ENCODE results near the gene CASP5.
A peak's percentile ranks its signal among the peaks of the same experiment; 100 is the strongest.
"Not testable (repeated sequence)": the region's sequence is repeated elsewhere in the genome, so short reads cannot be mapped to it uniquely, and the experiment has no call there.

The CASP5 gene

DNA sequence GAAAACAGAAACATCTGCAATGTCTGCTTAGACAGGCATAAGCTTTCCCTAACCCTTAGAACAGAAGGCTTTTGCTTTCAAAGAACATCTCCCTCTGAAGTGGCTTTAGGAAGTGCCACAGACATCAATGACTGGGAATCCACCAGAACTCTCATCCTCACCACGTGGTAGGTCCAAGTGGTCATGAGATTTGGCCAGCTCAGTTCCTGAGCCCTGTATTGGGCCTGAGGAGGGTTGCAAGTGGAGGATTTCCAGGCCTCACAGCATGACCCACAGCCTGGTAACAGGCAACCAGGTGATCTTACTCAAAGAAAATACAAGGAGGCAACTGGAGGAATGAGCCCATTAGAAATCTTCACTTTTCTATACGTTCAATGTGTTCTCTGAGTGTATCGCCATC is 10.4 kb upstream of the CASP5 start:
- DNase-seq: no peak

- DNase-seq: no peak
Observed at GRCh38 chr11:105032495-105032894, 9.5 kb upstream of the CASP5 start.

DNA sequence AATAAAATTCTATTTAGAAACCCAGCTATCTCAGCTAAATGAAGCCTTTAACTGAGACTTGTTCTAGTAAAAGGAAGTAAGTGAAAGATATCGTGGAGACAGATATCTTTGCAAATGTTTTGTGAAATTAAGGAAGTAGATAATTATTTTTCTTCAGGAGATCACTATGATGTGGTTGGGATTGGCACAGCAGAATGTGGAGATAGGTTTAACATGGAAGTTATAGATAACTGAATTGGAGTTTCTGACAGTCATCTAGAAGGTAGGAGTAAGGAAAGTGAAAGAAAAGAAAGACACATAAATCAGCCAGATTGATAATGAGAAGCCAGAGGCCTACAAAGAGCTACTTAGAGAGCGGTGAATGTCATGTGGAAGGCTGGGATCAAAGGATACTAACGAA is 4.7 kb upstream of the CASP5 start:
- no peak for DNase-seq

GRCh38 chr11:105024394-105024793 is 1.4 kb upstream of the CASP5 start:
- DNase-seq: no peak

DNA sequence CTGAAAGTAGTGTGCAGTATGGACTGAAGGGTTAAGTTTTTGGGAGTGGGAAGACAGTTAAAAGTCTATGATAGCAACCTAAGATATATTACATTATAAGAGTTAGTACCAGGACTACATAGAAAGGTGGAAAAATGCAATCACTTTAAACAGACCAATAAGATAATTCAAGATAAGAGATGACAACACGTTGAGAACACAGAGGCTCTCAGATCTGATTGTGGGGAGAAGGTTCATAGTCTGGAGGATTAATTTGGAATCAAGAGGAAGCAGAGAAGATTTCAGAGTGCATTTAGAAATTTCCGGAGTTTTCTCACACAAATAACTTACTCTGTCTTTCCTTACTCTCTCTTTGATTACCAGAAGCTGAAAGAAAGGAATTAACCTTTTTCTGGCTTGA is 441 bp downstream of the CASP5 start:
- no peak for DNase-seq

DNA sequence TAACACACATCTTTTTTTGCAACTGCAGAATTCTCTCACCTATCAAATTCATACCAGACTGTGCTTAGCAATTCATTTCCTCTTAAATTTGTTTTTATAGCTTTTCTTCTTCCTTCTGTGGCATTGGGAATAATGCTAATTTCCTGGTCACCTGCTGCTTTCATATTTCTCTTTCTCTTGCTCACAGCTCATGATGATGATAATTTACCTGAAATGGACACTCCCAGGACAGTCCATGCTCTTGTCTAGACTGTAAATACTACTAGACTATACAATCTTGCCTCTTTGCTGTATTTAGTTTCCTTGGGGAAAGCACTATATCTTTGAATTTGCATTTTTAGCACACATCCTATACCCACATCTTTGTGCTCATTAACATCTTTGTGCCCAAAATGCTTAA is 15.5 kb downstream of the CASP5 start:
- DNase-seq: no peak

GRCh38 chr11:105005451-105005845 is 17.5 kb downstream of the CASP5 start:
- DNase-seq: no peak

GRCh38 chr11:105004021-105004420 is 18.9 kb downstream of the CASP5 start:
- DNase-seq: no peak

GRCh38 chr11:105003151-105003550 is 19.8 kb downstream of the CASP5 start:
- no peak for DNase-seq

DNA sequence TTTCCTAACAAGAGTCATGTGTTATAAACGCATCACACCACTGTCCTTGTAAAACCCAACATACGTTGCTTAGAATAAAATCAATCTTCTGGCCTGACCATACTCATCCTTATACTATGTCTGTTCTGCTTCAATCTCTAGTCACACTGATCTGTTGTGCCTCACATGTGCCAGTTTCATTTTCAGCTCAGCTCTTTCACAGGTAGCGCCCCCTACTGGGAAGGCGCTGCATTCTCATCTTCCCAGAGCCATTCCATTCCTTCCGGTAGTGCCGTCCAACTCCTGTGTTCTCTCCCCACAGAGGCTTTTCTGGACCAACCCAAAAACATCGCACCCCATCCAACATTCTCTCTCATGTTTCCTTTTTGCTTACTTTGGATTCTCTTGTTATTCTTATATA is 22.2 kb downstream of the CASP5 start:
- peak; percentile 78 for DNase-seq

DNA sequence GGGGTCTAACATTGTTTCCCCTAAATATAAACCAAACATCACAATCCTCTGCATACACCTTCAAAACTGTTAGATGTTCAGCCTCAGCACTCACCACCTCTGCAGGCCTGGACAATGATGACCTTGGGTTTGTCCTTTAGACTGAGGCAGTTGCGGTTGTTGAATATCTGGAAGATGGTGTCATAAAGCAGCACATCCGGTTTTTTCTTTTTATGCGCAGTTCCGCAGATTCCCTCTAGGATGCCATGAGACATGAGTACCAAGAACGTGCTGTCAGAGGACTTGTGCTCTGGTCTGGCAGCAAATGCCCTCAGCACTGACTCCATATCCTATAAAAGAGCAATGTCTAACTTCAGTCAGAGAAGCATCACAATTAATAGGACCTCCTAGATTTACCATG is 22.8 kb downstream of the CASP5 start:
- no peak for DNase-seq

DNA sequence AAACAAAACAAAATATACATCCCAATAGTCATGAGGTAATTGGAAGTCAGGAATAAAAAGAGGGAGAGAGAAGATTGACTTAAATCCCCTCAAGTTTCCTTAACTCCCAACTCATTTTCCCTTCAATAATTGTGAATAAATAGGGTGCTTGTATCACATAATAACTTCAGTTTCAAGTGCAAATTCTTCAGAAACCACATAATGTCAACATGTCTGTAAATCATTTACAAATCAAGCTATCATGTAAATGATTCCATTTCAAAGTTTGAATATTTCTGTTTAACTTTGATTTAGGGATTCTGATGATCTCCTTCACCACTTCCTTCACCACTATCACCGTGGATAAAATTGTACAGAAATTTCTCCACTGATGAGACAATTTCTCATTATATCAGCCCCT is 23.2 kb downstream of the CASP5 start:
- DNase-seq: no peak

DNA sequence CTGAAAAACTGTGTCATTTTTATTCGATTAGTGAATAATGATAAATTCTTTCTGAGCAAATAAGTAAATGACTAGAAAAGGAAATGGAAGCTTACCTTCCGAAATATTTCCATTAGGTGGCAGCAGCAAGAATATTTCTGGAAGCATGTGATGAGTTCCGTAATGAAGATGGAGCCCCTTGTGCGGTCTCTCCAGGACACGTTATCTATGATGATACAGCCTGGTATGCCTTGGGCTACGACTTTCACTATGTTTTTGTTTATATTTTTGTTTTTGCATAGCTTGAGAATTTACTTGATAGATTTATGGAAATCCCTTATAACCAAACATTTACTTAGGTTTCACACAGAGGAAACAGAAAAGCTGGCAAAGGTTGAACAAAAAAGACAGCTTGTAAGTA is 25.7 kb downstream of the CASP5 start:
- no peak for DNase-seq

DNA sequence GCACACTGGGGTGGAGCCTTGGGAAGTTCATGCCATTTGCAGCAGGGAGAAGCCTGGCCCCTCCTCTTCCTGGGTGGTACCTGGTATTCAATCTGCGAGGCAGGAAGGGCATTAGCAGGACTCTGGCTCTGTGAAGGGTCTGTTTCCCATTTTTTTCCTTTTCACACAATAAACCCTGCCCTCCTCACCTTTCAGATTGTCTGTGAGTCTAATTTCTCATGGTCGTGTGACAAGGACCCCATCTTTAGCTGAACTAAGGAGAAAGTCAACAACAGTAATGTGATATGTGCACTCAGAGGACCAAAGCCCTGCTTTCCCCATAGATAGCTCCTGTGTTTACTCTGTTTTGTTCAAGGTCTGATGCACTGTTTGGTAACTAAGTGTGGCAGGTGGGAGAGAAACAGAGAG is 28.0 kb downstream of the CASP5 start:
- DNase-seq: no peak

- no peak for DNase-seq
Observed at GRCh38 chr11:104992781-104993180, 30.2 kb downstream of the CASP5 start.

DNA sequence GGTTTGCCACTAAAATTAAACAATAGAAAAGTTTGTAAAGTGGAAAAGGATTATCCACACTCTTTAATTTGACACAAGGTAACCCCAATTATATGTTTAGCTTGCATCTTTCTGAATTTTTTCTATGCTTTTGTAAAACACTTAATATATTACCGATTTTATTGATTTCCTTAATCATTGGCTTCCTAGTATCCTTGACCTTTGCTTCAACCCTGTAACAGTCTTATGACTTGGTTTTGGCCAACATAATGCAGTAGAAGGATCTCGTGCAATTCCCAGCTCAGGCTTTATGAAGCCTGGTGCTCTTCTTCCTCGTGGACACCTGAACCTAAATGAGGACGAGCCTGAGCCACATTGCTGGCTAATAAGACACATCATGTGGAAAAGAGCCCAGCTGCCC is 31.0 kb downstream of the CASP5 start:
- DNase-seq: no peak

GRCh38 chr11:104984808-104985207 is 38.2 kb downstream of the CASP5 start:
- no peak for DNase-seq

- no peak for DNase-seq
Observed at GRCh38 chr11:104979839-104980238, 43.1 kb downstream of the CASP5 start.

DNA sequence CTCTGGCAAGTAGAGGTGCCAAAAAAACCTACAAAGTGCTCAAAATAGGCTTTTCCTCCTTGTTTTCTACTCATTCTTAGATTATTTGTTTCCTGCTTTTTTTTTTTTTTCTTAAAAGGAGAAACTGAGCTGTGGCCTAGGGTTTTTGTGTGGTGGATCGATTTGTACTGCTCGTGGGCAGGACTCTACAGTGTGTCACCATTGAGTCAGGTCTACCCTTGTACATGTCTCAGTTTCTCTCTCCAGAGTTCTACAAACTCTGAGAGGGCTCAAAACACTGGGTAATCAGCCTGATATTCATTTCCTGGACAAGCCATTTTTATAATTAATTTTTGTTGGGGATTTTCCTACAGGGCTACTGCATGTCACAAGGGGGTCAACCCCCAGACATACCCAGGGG is 49.4 kb downstream of the CASP5 start:
- no peak for DNase-seq

- DNase-seq: not testable (repeated sequence)
Observed at GRCh38 chr11:104972924-104973323, 50.0 kb downstream of the CASP5 start.

- DNase-seq: no peak
Observed at GRCh38 chr11:104970756-104971155, 52.2 kb downstream of the CASP5 start.

DNA sequence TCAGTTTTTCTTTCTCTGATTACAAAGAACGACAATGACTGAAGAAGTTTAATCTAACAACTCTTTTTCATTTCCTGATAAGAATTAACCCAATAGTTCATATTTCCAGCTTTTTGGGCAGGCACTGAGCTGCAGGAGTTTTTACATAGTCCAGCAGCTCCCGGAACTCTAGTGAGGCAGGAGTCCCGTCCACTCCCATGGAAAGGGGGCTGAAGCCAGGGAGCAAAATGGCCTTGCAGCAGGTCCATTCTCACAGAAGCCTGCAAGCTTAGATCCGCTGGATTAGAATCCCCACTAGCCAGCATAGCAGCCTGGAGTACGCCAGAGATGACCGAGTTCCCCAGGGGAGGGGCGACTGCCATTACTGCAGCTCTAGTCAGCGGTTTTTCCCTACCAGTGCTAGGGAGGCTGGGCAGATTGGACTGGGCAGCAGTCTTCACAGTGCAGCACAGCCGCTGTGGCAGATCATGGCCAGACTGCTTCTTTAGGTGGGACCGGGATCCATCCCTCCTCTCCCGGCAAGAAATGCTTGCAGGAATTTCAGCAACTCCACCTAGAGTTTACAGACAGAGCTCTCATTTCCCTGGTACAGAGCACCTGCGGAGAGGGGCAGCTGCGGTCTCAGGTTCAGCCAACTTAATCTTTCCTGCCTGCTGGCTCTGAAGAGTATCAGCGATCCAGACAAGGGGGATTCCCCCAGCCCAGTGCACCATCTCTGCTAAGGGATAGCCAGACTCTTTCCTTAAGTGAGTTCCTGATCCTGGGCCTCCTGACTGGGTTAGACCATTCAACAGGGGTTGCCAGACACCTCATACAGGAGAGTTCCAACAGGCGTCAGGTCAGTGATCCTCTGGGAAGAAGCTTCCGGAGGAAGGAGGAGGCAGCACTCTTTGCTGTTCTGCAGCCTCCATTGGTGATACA is 53.9 kb downstream of the CASP5 start:
- DNase-seq: no peak

- no peak for DNase-seq
Observed at GRCh38 chr11:104968355-104968855, 54.6 kb downstream of the CASP5 start, which contains the start of gene CASP4. CASP4 (minus strand) TSS chr11:104968574; CDS start chr11:104968525, 49 bp downstream.

DNA sequence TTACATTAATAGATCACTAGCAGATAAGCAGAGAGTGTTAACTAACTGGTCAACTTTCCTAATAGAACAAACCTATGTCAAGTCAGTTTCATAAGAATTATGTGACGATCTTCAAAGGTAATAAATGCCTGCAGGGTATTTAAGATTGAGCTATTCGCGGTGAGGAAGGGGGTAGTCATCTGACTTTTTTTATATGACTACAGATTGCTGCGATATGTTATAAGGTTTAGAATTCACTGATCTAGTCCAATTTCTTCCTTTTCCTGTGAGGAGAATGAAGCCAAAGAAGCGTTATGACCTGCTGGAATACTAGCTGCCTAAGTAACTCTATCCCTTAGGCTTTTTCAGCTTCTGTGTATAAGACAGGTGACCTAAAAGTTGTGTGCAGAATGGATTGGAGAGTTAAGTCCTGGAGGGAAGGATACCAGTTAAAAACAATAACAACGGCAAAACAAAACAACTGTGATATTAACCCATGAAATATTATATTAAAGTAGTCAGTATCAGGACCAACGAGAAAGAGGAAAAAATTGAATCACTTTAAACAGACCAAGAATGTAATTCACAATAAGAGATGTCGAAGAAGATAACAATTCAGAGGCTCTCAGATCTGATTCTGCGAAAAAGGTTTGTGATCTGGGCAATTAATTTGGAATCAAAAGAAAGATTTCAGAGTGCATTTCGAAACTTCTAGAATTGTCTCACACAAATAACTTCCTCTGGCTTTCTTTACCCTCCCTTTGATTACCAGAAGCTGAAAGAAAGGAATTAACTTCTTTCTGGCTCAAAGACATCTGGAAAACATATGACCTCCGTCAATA is 55.2 kb downstream of the CASP5 start:
- no peak for DNase-seq
